Activated CD8-positive, alpha-beta T cell treated with anti-CD3 and anti-CD28 coated beads, Interleukin-2, amount 10 ng/mL, durations not matched to agents 7 days and 5 days (primary cell): Measurements from ENCODE around the gene SLC29A4. TPM values are rescaled to one million over a fixed set of nuclear protein-coding genes. Genes with fewer than 3 reads are reported as not detected.
"Not testable (repeated sequence)": the region's sequence is repeated elsewhere in the genome, so short reads cannot be mapped to it uniquely, and the experiment has no call there.

Experiments used
- ATAC-seq: fragments of 150-1000 bp; cut with Tn5 transposase; one replicate; pipeline ENCODE4 v1.10.0; 2021; ENCODE audit warnings: moderate library complexity
- CTCF ChIA-PET: fragments of 350-600 bp; sonication (Branson Sonifier 250); formaldehyde crosslinking; loops from one replicate; lab custom pipeline; 2021; ENCODE audit warnings: antibody characterized with exemption; lab: Charles Lee
- POLR2A ChIA-PET: fragments of 350-600 bp; sonication (Branson Sonifier 250); formaldehyde crosslinking; loops from one replicate; lab custom pipeline; 2021; ENCODE audit warnings: antibody characterized with exemption; lab: Charles Lee
- DNase-seq: peaks from one replicate; pipeline ENCODE4 v3.0.0-alpha.2; 2020
- H3K27ac Mint-ChIP-seq: one replicate; pipeline ENCODE4 v1.8.0; 2021; ENCODE audit warnings: mild to moderate bottlenecking, mixed read lengths
- H3K27me3 Mint-ChIP-seq: one replicate; pipeline ENCODE4 v1.8.0; 2021; ENCODE audit warnings: low read depth, mixed read lengths
- H3K36me3 Mint-ChIP-seq: one replicate; pipeline ENCODE4 v1.8.0; 2021; ENCODE audit warnings: low read depth, mixed read lengths
- H3K4me1 Mint-ChIP-seq: one replicate; pipeline ENCODE4 v1.8.0; 2021; ENCODE audit warnings: low read depth, mixed read lengths
- H3K4me3 Mint-ChIP-seq: one replicate; pipeline ENCODE4 v1.8.0; 2021; ENCODE audit warnings: mild to moderate bottlenecking, mixed read lengths
- H3K9me3 Mint-ChIP-seq: one replicate; pipeline ENCODE4 v1.8.0; 2022; ENCODE audit warnings: mixed read lengths; ENCODE audit not compliant: insufficient read depth
- total RNA-seq, 2 experiments: library from RNA; stranded (reverse); gene quantifications; one replicate each; pipeline ENCODE4 v1.2.3, GENCODE V29; 2021

SLC29A4 gene
- total RNA-seq, 2 experiments from 2014 or later: 0.42 TPM

- ATAC-seq (no peak), DNase-seq (no peak)
- no peaks in the 10 kb centered on the region for H3K9me3 Mint-ChIP-seq
- H3K36me3 Mint-ChIP-seq: no peaks in the 10 kb centered on the region
- H3K27ac Mint-ChIP-seq: no peak overlapping the region
- ChIA-PET CTCF (no interaction called here), POLR2A (no interaction called here)
- H3K4me1 Mint-ChIP-seq: peaks cover 5% of the 10 kb centered on the region
- no peak overlapping the region for H3K4me3 Mint-ChIP-seq
- peaks cover 8% of the 10 kb centered on the region for H3K27me3 Mint-ChIP-seq
Observed at GRCh38 chr7:5291301-5291700, 8.6 kb downstream of the SLC29A4 start.

GRCh38 chr7:5291711-5292335 is 9.1 kb downstream of the SLC29A4 start:
- H3K9me3 Mint-ChIP-seq, ATAC-seq, H3K36me3 Mint-ChIP-seq, H3K27ac Mint-ChIP-seq, POLR2A ChIA-PET, H3K4me3 Mint-ChIP-seq, H3K27me3 Mint-ChIP-seq, CTCF ChIA-PET, DNase-seq, H3K4me1 Mint-ChIP-seq: not testable (repeated sequence)

- H3K9me3 Mint-ChIP-seq: no peaks in the 10 kb centered on the region
- POLR2A ChIA-PET: no interaction called here
- H3K27me3 Mint-ChIP-seq: peaks cover 10% of the 10 kb centered on the region
- CTCF ChIA-PET: no interaction called here
- H3K27ac Mint-ChIP-seq: no peak overlapping the region
- DNase-seq (no peak), ATAC-seq (no peak)
- no peak overlapping the region for H3K4me3 Mint-ChIP-seq
- peaks cover 14% of the 10 kb centered on the region for H3K4me1 Mint-ChIP-seq
- H3K36me3 Mint-ChIP-seq: no peaks in the 10 kb centered on the region
Observed at GRCh38 chr7:5294169-5294987, 11.6 kb downstream of the SLC29A4 start.

GRCh38 chr7:5295039-5296014 is 12.6 kb downstream of the SLC29A4 start:
- no peaks in the 10 kb centered on the region for H3K36me3 Mint-ChIP-seq
- no peak for ATAC-seq
- H3K27me3 Mint-ChIP-seq: peaks cover 10% of the 10 kb centered on the region
- ChIA-PET CTCF (no interaction called here), POLR2A (no interaction called here)
- no peak overlapping the region for H3K4me3 Mint-ChIP-seq
- H3K9me3 Mint-ChIP-seq: no peaks in the 10 kb centered on the region
- peaks cover 14% of the 10 kb centered on the region for H3K4me1 Mint-ChIP-seq
- no peak for DNase-seq
- no peak overlapping the region for H3K27ac Mint-ChIP-seq

- Mint-ChIP-seq H3K27me3 (peaks cover 10% of the 10 kb centered on the region), H3K9me3 (no peaks in the 10 kb centered on the region), H3K4me3 (no peak overlapping the region), H3K27ac (no peak overlapping the region), H3K4me1 (peaks cover 14% of the 10 kb centered on the region), H3K36me3 (no peaks in the 10 kb centered on the region)
- ATAC-seq (peak; percentile 10), DNase-seq (peak; percentile 32)
- POLR2A ChIA-PET: no interaction called here
- CTCF ChIA-PET: interaction anchor here (1.5 kb wide), 1 partner anchor 11 kb away, joined by 3 read pairs; no protein-coding TSS in a partner anchor
Observed at GRCh38 chr7:5296015-5296610, 13.4 kb downstream of the SLC29A4 start.

- DNase-seq (peak; percentile 79), ATAC-seq (peak; percentile 92)
- H3K27me3 Mint-ChIP-seq: peaks cover 10% of the 10 kb centered on the region
- no peaks in the 10 kb centered on the region for H3K9me3 Mint-ChIP-seq
- ChIA-PET CTCF (interaction anchor here (1.5 kb wide), 1 partner anchor 12 kb away, joined by 3 read pairs; no protein-coding TSS in a partner anchor), POLR2A (no interaction called here)
- H3K4me1 Mint-ChIP-seq: peaks cover 14% of the 10 kb centered on the region
- peak overlapping the region; percentile 65 for H3K4me3 Mint-ChIP-seq
- peak overlapping the region; percentile 60 for H3K27ac Mint-ChIP-seq
- no peaks in the 10 kb centered on the region for H3K36me3 Mint-ChIP-seq
Observed at GRCh38 chr7:5296611-5297226, 14.0 kb downstream of the SLC29A4 start.

- ChIA-PET CTCF (no interaction called here), POLR2A (interaction anchor here (1.2 kb wide), 1 partner anchor 15 kb away, joined by 3 read pairs; no protein-coding TSS in a partner anchor)
- Mint-ChIP-seq H3K9me3 (no peaks in the 10 kb centered on the region), H3K4me1 (peaks cover 14% of the 10 kb centered on the region), H3K4me3 (no peak overlapping the region), H3K27me3 (peaks cover 6% of the 10 kb centered on the region), H3K27ac (no peak overlapping the region), H3K36me3 (no peaks in the 10 kb centered on the region)
- ATAC-seq: no peak
- no peak for DNase-seq
Observed at GRCh38 chr7:5300366-5300765, 17.6 kb downstream of the SLC29A4 start.

GRCh38 chr7:5302577-5302976 is 19.8 kb downstream of the SLC29A4 start:
- Mint-ChIP-seq H3K27me3 (no peaks in the 10 kb centered on the region), H3K4me1 (no peaks in the 10 kb centered on the region), H3K36me3 (no peaks in the 10 kb centered on the region), H3K4me3 (no peak overlapping the region), H3K9me3 (no peaks in the 10 kb centered on the region), H3K27ac (no peak overlapping the region)
- no peak for ATAC-seq
- ChIA-PET CTCF (no interaction called here), POLR2A (no interaction called here)
- DNase-seq: no peak

- Mint-ChIP-seq H3K4me3 (no peak overlapping the region), H3K4me1 (no peaks in the 10 kb centered on the region), H3K27ac (no peak overlapping the region), H3K36me3 (no peaks in the 10 kb centered on the region), H3K27me3 (no peaks in the 10 kb centered on the region), H3K9me3 (no peaks in the 10 kb centered on the region)
- ChIA-PET POLR2A (no interaction called here), CTCF (no interaction called here)
- DNase-seq: no peak
- no peak for ATAC-seq
Observed at GRCh38 chr7:5303061-5303460, 20.3 kb downstream of the SLC29A4 start.

GRCh38 chr7:5303591-5304505 is 21.1 kb downstream of the SLC29A4 start:
- ATAC-seq: no peak
- Mint-ChIP-seq H3K27ac (no peak overlapping the region), H3K27me3 (no peaks in the 10 kb centered on the region), H3K4me3 (no peak overlapping the region), H3K36me3 (peaks cover 4% of the 10 kb centered on the region), H3K4me1 (no peaks in the 10 kb centered on the region), H3K9me3 (no peaks in the 10 kb centered on the region)
- ChIA-PET POLR2A (no interaction called here), CTCF (no interaction called here)
- DNase-seq: no peak
